ENCODE measurements around the gene CUX1. TPM values are rescaled to one million over a fixed set of nuclear protein-coding genes. Genes with fewer than 3 reads are reported as not detected.

CUX1 gene
- total and polyA plus RNA-seq, 4 donors = 40.5 to 138 (median 69.1) TPM

- ATAC-seq (ENCODE audit: insufficient read depth, low FRiP score) (no peak), DNase-seq (no peak)
- TF ChIP-seq, protein P1, sequence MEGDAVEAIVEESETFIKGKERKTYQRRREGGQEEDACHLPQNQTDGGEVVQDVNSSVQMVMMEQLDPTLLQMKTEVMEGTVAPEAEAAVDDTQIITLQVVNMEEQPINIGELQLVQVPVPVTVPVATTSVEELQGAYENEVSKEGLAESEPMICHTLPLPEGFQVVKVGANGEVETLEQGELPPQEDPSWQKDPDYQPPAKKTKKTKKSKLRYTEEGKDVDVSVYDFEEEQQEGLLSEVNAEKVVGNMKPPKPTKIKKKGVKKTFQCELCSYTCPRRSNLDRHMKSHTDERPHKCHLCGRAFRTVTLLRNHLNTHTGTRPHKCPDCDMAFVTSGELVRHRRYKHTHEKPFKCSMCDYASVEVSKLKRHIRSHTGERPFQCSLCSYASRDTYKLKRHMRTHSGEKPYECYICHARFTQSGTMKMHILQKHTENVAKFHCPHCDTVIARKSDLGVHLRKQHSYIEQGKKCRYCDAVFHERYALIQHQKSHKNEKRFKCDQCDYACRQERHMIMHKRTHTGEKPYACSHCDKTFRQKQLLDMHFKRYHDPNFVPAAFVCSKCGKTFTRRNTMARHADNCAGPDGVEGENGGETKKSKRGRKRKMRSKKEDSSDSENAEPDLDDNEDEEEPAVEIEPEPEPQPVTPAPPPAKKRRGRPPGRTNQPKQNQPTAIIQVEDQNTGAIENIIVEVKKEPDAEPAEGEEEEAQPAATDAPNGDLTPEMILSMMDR (IDR thresholded peaks at IDR 0.05; ENCODE audit: control extremely low read depth, extremely low read depth) = no peak
- Histone ChIP-seq H3K4me3 (no peak overlapping the region), H3K9ac (ENCODE audit: insufficient read depth in 1 of 2, low read length in 2 of 2) (no peak overlapping the region), H3K27me3 (ENCODE audit: control insufficient read depth in 3 of 3, insufficient read depth in 3 of 3, low read length in 2 of 3) (no peaks in the 10 kb centered on the region), H3K27ac (ENCODE audit: low read depth in 1 of 2, low read length in 1 of 2) (no peak overlapping the region), H3K9me3 (ENCODE audit: control insufficient read depth in 4 of 4, insufficient read depth in 3 of 4, low read length in 3 of 4) (no peaks in the 10 kb centered on the region), H3K4me1 (ENCODE audit: control insufficient read depth in 5 of 5, insufficient read depth in 5 of 5, low read length in 5 of 5) (no peaks in the 10 kb centered on the region), H3K36me3 (ENCODE audit: control insufficient read depth in 4 of 4, insufficient read depth in 4 of 4, low read length in 4 of 4) (peaks cover 0 to 11% (median 5%) of the 10 kb centered on the region in 4 donors)
- WGBS, 2 donors = 96 to 97% methylated on average over 16 of the region's 16 CpGs
Measured at GRCh38 chr7:102095321-102096011, 278.0 kb downstream of the CUX1 start.

DNA sequence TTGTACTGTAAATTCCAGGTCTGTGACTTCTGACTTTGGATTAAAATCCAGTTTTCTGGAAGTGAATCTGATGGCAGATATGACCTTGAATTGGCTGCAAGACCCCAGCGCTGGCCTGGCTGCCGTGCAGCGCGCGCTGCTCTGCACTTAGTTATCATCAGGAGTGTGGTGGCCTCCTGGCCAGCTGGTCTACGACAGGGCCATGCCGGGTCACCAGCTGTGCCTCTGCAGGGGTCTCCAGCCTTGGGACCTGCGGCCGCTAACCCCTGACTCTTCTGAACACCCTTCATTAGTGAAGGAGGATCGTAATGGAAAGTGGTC, 278.5 kb downstream of the CUX1 start:
- H3K27me3 ChIP-seq (ENCODE audit: control insufficient read depth in 3 of 3, insufficient read depth in 3 of 3, low read length in 2 of 3) = no peaks in the 10 kb centered on the region
- no peak overlapping the region for H3K4me3 ChIP-seq
- H3K9ac ChIP-seq (ENCODE audit: insufficient read depth in 1 of 2, low read length in 2 of 2) = no peak overlapping the region
- no peak for ATAC-seq (ENCODE audit: insufficient read depth, low FRiP score)
- WGBS, 2 donors = 92% methylated on average over 10 of the region's 10 CpGs
- DNase-seq = no peak
- H3K27ac ChIP-seq (ENCODE audit: low read depth in 1 of 2, low read length in 1 of 2) = no peak overlapping the region
- TF ChIP-seq, protein P1 (IDR thresholded peaks at IDR 0.05; ENCODE audit: control extremely low read depth, extremely low read depth) = no peak
- no peaks in the 10 kb centered on the region for H3K4me1 ChIP-seq (ENCODE audit: control insufficient read depth in 5 of 5, insufficient read depth in 5 of 5, low read length in 5 of 5)
- H3K9me3 ChIP-seq (ENCODE audit: control insufficient read depth in 4 of 4, insufficient read depth in 3 of 4, low read length in 3 of 4) = no peaks in the 10 kb centered on the region
- peaks cover 0 to 11% (median 5%) of the 10 kb centered on the region in 4 donors for H3K36me3 ChIP-seq (ENCODE audit: control insufficient read depth in 4 of 4, insufficient read depth in 4 of 4, low read length in 4 of 4)

DNA sequence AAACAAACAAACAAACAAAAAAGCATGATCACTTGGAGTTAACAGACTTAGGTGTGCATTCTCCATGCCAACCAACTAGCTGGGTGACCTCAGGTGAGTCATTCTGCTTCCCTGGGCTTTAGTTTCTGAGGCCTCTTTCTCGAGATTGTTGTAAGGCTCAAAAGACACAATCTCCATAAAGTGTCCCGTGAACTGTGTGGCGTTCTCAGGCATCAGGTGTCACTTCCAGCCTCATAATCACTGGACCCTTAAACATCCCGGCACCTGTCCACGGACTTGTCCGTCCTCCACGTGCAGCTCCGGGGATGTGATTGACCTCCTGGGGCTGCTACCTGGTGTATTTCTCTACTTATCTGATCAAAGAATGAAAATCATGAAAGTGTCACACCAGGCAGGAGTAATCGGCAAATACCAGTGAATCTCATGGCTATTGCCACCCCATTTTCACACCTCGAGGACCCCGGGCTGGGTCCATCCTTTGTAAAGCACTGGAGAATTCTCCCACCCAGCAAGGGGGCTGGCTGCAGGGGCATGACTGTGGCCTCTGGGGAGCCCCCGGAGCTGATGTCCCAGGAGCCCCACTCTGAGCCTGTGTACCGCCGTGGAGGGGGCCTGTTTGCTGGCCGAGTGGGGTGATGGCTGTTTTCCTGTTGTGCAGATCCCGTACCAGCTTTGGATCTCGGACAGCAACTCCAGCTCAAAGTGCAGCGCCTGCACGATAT, 279.4 kb downstream of the CUX1 start:
- H3K27ac ChIP-seq (ENCODE audit: low read depth in 1 of 2, low read length in 1 of 2) = no peak overlapping the region
- ATAC-seq (ENCODE audit: insufficient read depth, low FRiP score) = no peak
- peaks cover 0 to 15% (median 5%) of the 10 kb centered on the region in 4 donors for H3K36me3 ChIP-seq (ENCODE audit: control insufficient read depth in 4 of 4, insufficient read depth in 4 of 4, low read length in 4 of 4)
- no peaks in the 10 kb centered on the region for H3K9me3 ChIP-seq (ENCODE audit: control insufficient read depth in 4 of 4, insufficient read depth in 3 of 4, low read length in 3 of 4)
- no peak overlapping the region for H3K9ac ChIP-seq (ENCODE audit: insufficient read depth in 1 of 2, low read length in 2 of 2)
- no peak overlapping the region for H3K4me3 ChIP-seq
- no peaks in the 10 kb centered on the region for H3K4me1 ChIP-seq (ENCODE audit: control insufficient read depth in 5 of 5, insufficient read depth in 5 of 5, low read length in 5 of 5)
- DNase-seq = no peak
- 93 to 94% methylated on average over 19 of the region's 19 CpGs for WGBS, 2 donors
- TF ChIP-seq, protein P1 (IDR thresholded peaks at IDR 0.05; ENCODE audit: control extremely low read depth, extremely low read depth) = no peak
- H3K27me3 ChIP-seq (ENCODE audit: control insufficient read depth in 3 of 3, insufficient read depth in 3 of 3, low read length in 2 of 3) = no peaks in the 10 kb centered on the region
